CD4-positive, alpha-beta T cell treated with Interleukin-2 at 100 ng/mL for 4 hours (primary cell): ENCODE data around the gene CYP2A13.
"Not testable (repeated sequence)": the region's sequence is repeated elsewhere in the genome, so short reads cannot be mapped to it uniquely, and the experiment has no call there.

Experiments used
- DNase-seq: peaks from one replicate; pipeline ENCODE4 v3.0.0-alpha.2; 2020; ENCODE audit warnings: low spot score

The CYP2A13 gene

GRCh38 chr19:41120929-41121911 is 33.0 kb downstream of the CYP2A13 start:
- DNase-seq, result peak; percentile 85

- not testable (repeated sequence) for DNase-seq
Observed at GRCh38 chr19:41122846-41123245, 34.6 kb downstream of the CYP2A13 start.

GRCh38 chr19:41123716-41124294 is 35.6 kb downstream of the CYP2A13 start:
- no peak for DNase-seq

GRCh38 chr19:41126765-41127203 is 38.5 kb downstream of the CYP2A13 start:
- DNase-seq, result peak; percentile 58

GRCh38 chr19:41127362-41127761 is 39.1 kb downstream of the CYP2A13 start:
- DNase-seq, result not testable (repeated sequence)

- peak; percentile 81 for DNase-seq
Observed at GRCh38 chr19:41127801-41128300, 39.6 kb downstream of the CYP2A13 start.

- no peak for DNase-seq
Observed at GRCh38 chr19:41128692-41129091, 40.4 kb downstream of the CYP2A13 start.

- DNase-seq, result no peak
Observed at GRCh38 chr19:41131186-41131585, 42.9 kb downstream of the CYP2A13 start.

- no peak for DNase-seq
Observed at GRCh38 chr19:41133260-41133659, 45.0 kb downstream of the CYP2A13 start.

- DNase-seq, result no peak
Observed at GRCh38 chr19:41134616-41135015, 46.4 kb downstream of the CYP2A13 start.

- DNase-seq, result peak; percentile 42
Observed at GRCh38 chr19:41135390-41136384, 47.4 kb downstream of the CYP2A13 start.

GRCh38 chr19:41136636-41137455 is 48.6 kb downstream of the CYP2A13 start:
- no peak for DNase-seq

- peak; percentile 93 for DNase-seq
Observed at GRCh38 chr19:41144403-41144802, 56.2 kb downstream of the CYP2A13 start.
